Liver (tissue), 9 donors: ENCODE results near the gene C2orf92. TPM values are rescaled to one million over a fixed set of nuclear protein-coding genes. Genes with fewer than 3 reads are reported as not detected.

Experiments
- DNase-seq: peaks from one replicate; pipeline ENCODE4 v3.0.0-alpha.2; 2017; ENCODE audit warnings: low spot score
- H3K27ac ChIP-seq, 2 donors: one replicate each; pipeline ENCODE4 v1.7.0; 2013; ENCODE audit warnings: inconsistent platforms in 2 of 2, low read length in 2 of 2, control low read depth in 1 of 2, low read depth in 1 of 2, mild to moderate bottlenecking in 1 of 2
- H3K27me3 ChIP-seq, 4 donors: one replicate each; pipeline versions ENCODE4 v1.6.1 to v1.7.0; 2013; ENCODE audit warnings: low read length in 3 of 4, inconsistent platforms in 1 of 4, mild to moderate bottlenecking in 1 of 4, moderate library complexity in 1 of 4; ENCODE audit not compliant: control insufficient read depth in 4 of 4, insufficient read depth in 4 of 4
- H3K36me3 ChIP-seq, 4 donors: one replicate each; pipeline versions ENCODE4 v1.6.1 to v1.7.0; 2013; ENCODE audit warnings: low read length in 3 of 4, mild to moderate bottlenecking in 3 of 4, low read depth in 1 of 4, moderate library complexity in 1 of 4; ENCODE audit not compliant: control insufficient read depth in 4 of 4, insufficient read depth in 3 of 4
- H3K4me1 ChIP-seq, 4 donors: one replicate each; pipeline versions ENCODE4 v1.6.1 to v1.7.0; 2013; ENCODE audit warnings: low read length in 3 of 4, mild to moderate bottlenecking in 3 of 4, moderate library complexity in 1 of 4; ENCODE audit not compliant: control insufficient read depth in 4 of 4, insufficient read depth in 4 of 4
- H3K4me3 ChIP-seq, 3 donors: one replicate each; pipeline versions ENCODE4 v1.6.1 to v1.7.0; 2013; ENCODE audit warnings: low read length in 3 of 3, control low read depth in 1 of 3, low read depth in 1 of 3, mild to moderate bottlenecking in 1 of 3
- H3K9ac ChIP-seq, 2 donors: one replicate each; pipeline ENCODE4 v1.7.0; 2013; ENCODE audit warnings: low read length in 2 of 2, mild to moderate bottlenecking in 2 of 2, moderate library complexity in 2 of 2, control low read depth in 1 of 2, low read depth in 1 of 2
- H3K9me3 ChIP-seq, 4 donors: one replicate each; pipeline versions ENCODE4 v1.6.1 to v1.7.0; 2013; ENCODE audit warnings: low read length in 3 of 4; ENCODE audit not compliant: control insufficient read depth in 4 of 4
- ATF3 ChIP-seq: IDR thresholded peaks from 2 replicates; pipeline ENCODE4 v1.6.1; 2016; ENCODE audit warnings: antibody characterized with exemption
- CTCF ChIP-seq: fragments of 150-350 bp; IDR thresholded peaks from 2 replicates; pipeline ENCODE4 v1.5.1; 2017; ENCODE audit warnings: improper control_type of control experiment, low read depth, low read length; ENCODE audit not compliant: missing input control
- EGR1 ChIP-seq, 2 donors: IDR thresholded peaks; 2 replicates each; pipeline ENCODE4 v1.6.1; 2016 to 2018; ENCODE audit warnings: antibody characterized with exemption in 2 of 2, low read depth in 2 of 2
- FOXA2 ChIP-seq: IDR thresholded peaks from 2 replicates; pipeline ENCODE4 v1.6.1; 2016; ENCODE audit warnings: antibody characterized with exemption
- GABPA ChIP-seq, 2 donors: IDR thresholded peaks in 1 of 2; conservative IDR thresholded peaks in 1 of 2; 2 replicates each; pipeline ENCODE4 v1.6.1; 2016; ENCODE audit warnings: antibody characterized with exemption in 2 of 2, mild to moderate bottlenecking in 1 of 2, moderate library complexity in 1 of 2
- HNF4G ChIP-seq: IDR thresholded peaks from 2 replicates; pipeline ENCODE4 v1.6.1; 2016; ENCODE audit warnings: antibody characterized with exemption
- JUND ChIP-seq, 2 donors: IDR thresholded peaks; 2 replicates each; pipeline ENCODE4 v1.6.1; 2016; ENCODE audit warnings: antibody characterized with exemption in 2 of 2
- MAX ChIP-seq: IDR thresholded peaks from 2 replicates; pipeline ENCODE4 v1.6.1; 2016; ENCODE audit warnings: antibody characterized with exemption
- NR2F2 ChIP-seq: IDR thresholded peaks from 2 replicates; pipeline ENCODE4 v1.6.1; 2016; ENCODE audit warnings: antibody characterized with exemption
- RAD21 ChIP-seq, 2 donors: IDR thresholded peaks; 2 replicates each; pipeline ENCODE4 v1.6.1; 2016; ENCODE audit warnings: antibody characterized with exemption in 2 of 2, mild to moderate bottlenecking in 2 of 2
- RXRA ChIP-seq, 2 donors: IDR thresholded peaks; 2 replicates each; pipeline ENCODE4 v1.6.1; 2017 to 2018; ENCODE audit warnings: antibody characterized with exemption in 2 of 2, mild to moderate bottlenecking in 1 of 2
- SP1 ChIP-seq: IDR thresholded peaks from 2 replicates; pipeline ENCODE4 v1.6.1; 2018; ENCODE audit warnings: antibody characterized with exemption, mild to moderate bottlenecking
- YY1 ChIP-seq: IDR thresholded peaks from 2 replicates; pipeline ENCODE4 v1.6.1; 2016; ENCODE audit warnings: antibody characterized with exemption, mild to moderate bottlenecking
- WGBS: extraction: QIAGEN DNeasy Blood & Tissue Kit; methylation state at CpG from one replicate; pipeline ENCODE4 v1.1.7; 2013; 5-methylcytosine and 5-hydroxymethylcytosine counted together
- polyA plus RNA-seq, 2 donors: library from polyadenylated mRNA; stranded (reverse) in 1 of 2; unstranded in 1 of 2; fragments of 200-250 nt in 1 of 2; fragments of >200 nt in 1 of 2; fragmentation: Nextera tagmentation in 1 of 2; extraction: Ambion mirVana in 1 of 2; gene quantifications; one replicate each; pipeline versions ENCODE4 v1.2.1 to v1.2.3, GENCODE V29; 2013 to 2015
- total RNA-seq, 2 donors: library from RNA; depleted of rRNA; stranded (reverse); fragments of >200 nt; gene quantifications; one replicate each; pipeline ENCODE4 v1.2.3, GENCODE V29; 2014
- donor health status: healthy.
- donor health status: healthy.
- donor health status: healthy.
- donor health status: healthy.
- donor health status: healthy.

The C2orf92 gene
- total and polyA plus RNA-seq, 4 donors: 0.96 to 8.0 (median 2.7) TPM

- TF ChIP-seq GABPA (IDR thresholded peaks at IDR 0.05 in 1 of 2, conservative IDR thresholded peaks at IDR 0.05 in 1 of 2) (no peak), RXRA (IDR thresholded peaks at IDR 0.05) (no peak), EGR1 (IDR thresholded peaks at IDR 0.05; ENCODE audit: low read depth in 2 of 2) (no peak), CTCF (no peak), NR2F2 (no peak)
Observed at GRCh38 chr2:97747285-97747684, 77.8 kb downstream of the C2orf92 start (continued).

- no peak overlapping the region for H3K4me3 ChIP-seq
- no peaks in the 10 kb centered on the region for H3K27me3 ChIP-seq
- peaks cover 0 to 12% (median 4%) of the 10 kb centered on the region in 4 donors for H3K36me3 ChIP-seq
- TF ChIP-seq EGR1 (IDR thresholded peaks at IDR 0.05; ENCODE audit: low read depth in 2 of 2) (no peak), RXRA (IDR thresholded peaks at IDR 0.05) (no peak), ATF3 (no peak), HNF4G (no peak), FOXA2 (no peak), CTCF (no peak), YY1 (no peak), GABPA (IDR thresholded peaks at IDR 0.05 in 1 of 2, conservative IDR thresholded peaks at IDR 0.05 in 1 of 2) (no peak)
- H3K9me3 ChIP-seq: no peaks in the 10 kb centered on the region
- H3K27ac ChIP-seq: no peak overlapping the region
- 93% methylated on average over 4 of the region's 4 CpGs for WGBS
- no peaks in the 10 kb centered on the region for H3K4me1 ChIP-seq
- no peak overlapping the region for H3K9ac ChIP-seq
- DNase-seq: no peak
Observed at GRCh38 chr2:97747716-97748115, 78.2 kb downstream of the C2orf92 start.

GRCh38 chr2:97749581-97749980 is 80.1 kb downstream of the C2orf92 start:
- Histone ChIP-seq H3K4me3 (no peak overlapping the region), H3K4me1 (no peaks in the 10 kb centered on the region), H3K36me3 (peaks cover under 1 to 12% (median 4%) of the 10 kb centered on the region in 4 donors), H3K9me3 (no peaks in the 10 kb centered on the region), H3K27me3 (no peaks in the 10 kb centered on the region), H3K27ac (no peak overlapping the region), H3K9ac (no peak overlapping the region)
- no peak for DNase-seq
- TF ChIP-seq NR2F2 (no peak), JUND (IDR thresholded peaks at IDR 0.05) (no peak), ATF3 (no peak), RAD21 (IDR thresholded peaks at IDR 0.05) (no peak), MAX (no peak), HNF4G (no peak), SP1 (no peak)
- 86% methylated on average over 5 of the region's 5 CpGs for WGBS
